Measurements from ENCODE around the gene ZDHHC20.

DNA sequence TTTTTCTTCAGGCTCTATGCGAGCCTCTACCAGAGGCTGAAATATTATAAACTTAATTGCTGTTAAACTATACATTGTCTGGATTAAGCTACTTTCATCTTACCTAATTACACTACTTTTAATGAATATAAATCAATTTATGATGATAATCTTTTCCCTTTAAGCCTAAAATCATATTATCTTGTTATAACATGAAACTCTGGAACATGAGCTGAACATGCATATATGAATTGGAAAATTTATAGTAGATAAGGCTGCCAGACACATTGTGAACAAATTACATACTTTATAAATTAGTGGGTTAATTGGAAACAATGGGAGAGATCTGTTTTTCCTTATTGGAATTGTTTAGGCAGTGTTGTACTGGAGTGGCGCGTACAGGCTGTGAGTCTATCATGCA is 45.3 kb upstream of the ZDHHC20 start:
- TF ChIP-seq TEAD4 (IDR thresholded peaks at IDR 0.05) (no peak), TAF1 (IDR thresholded peaks at IDR 0.05; ENCODE audit: low read depth) (no peak), NFIC (IDR thresholded peaks at IDR 0.05) (no peak), EP300 (IDR thresholded peaks at IDR 0.05; ENCODE audit: borderline replicate concordance) (no peak), CREB1 (IDR thresholded peaks at IDR 0.05; ENCODE audit: low read depth) (no peak), MAX (IDR thresholded peaks at IDR 0.05) (no peak), RAD21 (IDR thresholded peaks at IDR 0.05; ENCODE audit: low read depth) (no peak), REST (IDR thresholded peaks at IDR 0.05; ENCODE audit: low read depth) (no peak), TCF12 (IDR thresholded peaks at IDR 0.05; ENCODE audit: low read depth) (no peak), EGR1 (IDR thresholded peaks at IDR 0.05) (no peak)

All from Ishikawa (cell line).